CD4-positive, alpha-beta T cell (primary cell): ENCODE results near the gene GAS7. TPM values are rescaled to one million over a fixed set of nuclear protein-coding genes. Genes with fewer than 3 reads are reported as not detected.

Source experiments
- ATAC-seq: fragments of 200-7000 bp; cut with Tn5 transposase; one replicate; pipeline ENCODE4 v1.10.0; 2022; ENCODE audit warnings: mild to moderate bottlenecking; ENCODE audit not compliant: poor library complexity
- CTCF ChIA-PET: fragments of 350-600 bp; sonication (Branson Sonifier 250); formaldehyde crosslinking; loops from one replicate; lab custom pipeline; 2021; ENCODE audit warnings: antibody characterized with exemption, inconsistent platforms; lab: Charles Lee
- POLR2A ChIA-PET: fragments of 350-600 bp; sonication (Branson Sonifier 250); formaldehyde crosslinking; loops from one replicate; lab custom pipeline; 2021; ENCODE audit warnings: antibody characterized with exemption, inconsistent platforms; lab: Charles Lee
- DNase-seq, 14 experiments: peaks; one replicate each; pipeline ENCODE4 v3.0.0-alpha.2; 2013 to 2020; ENCODE audit warnings: mixed read lengths in 2 of 14
- H3K27ac ChIP-seq, 2 donors: one replicate each; pipeline versions ENCODE4 v1.5.1 to v1.7.0; 2013; ENCODE audit warnings: low read length in 2 of 2, low read depth in 1 of 2, mild to moderate bottlenecking in 1 of 2
- H3K27me3 ChIP-seq, 2 experiments: 1 replicate in 1 of 2; 2 replicates in 1 of 2; pipeline versions ENCODE4 v1.6.1 to v1.7.0; 2013; ENCODE audit warnings: low read length in 2 of 2, control low read depth in 1 of 2, mild to moderate bottlenecking in 1 of 2, moderate library complexity in 1 of 2; ENCODE audit not compliant: insufficient read depth in 2 of 2, control insufficient read depth in 1 of 2
- H3K36me3 ChIP-seq: one replicate; pipeline ENCODE4 v1.6.1; 2013; ENCODE audit warnings: low read length, control low read depth; ENCODE audit not compliant: insufficient read depth
- H3K4me1 ChIP-seq: one replicate; pipeline ENCODE4 v1.6.1; 2013; ENCODE audit warnings: low read length, control low read depth; ENCODE audit not compliant: insufficient read depth
- H3K4me3 ChIP-seq: one replicate; pipeline ENCODE4 v1.5.1; 2013; ENCODE audit warnings: mild to moderate bottlenecking, low read length, moderate library complexity
- H3K9me3 ChIP-seq, 2 experiments: 1 replicate in 1 of 2; 2 replicates in 1 of 2; pipeline versions ENCODE4 v1.6.1 to v1.7.0; 2013; ENCODE audit warnings: low read length in 2 of 2, mild to moderate bottlenecking in 2 of 2, control low read depth in 1 of 2, moderate library complexity in 1 of 2; ENCODE audit not compliant: control insufficient read depth in 1 of 2, insufficient read depth in 1 of 2
- H3K27ac Mint-ChIP-seq: one replicate; pipeline ENCODE4 v1.8.0; 2020; ENCODE audit warnings: mixed read lengths
- H3K27me3 Mint-ChIP-seq: one replicate; pipeline ENCODE4 v1.8.0; 2021; ENCODE audit warnings: mixed read lengths
- H3K36me3 Mint-ChIP-seq: one replicate; pipeline ENCODE4 v1.8.0; 2021; ENCODE audit warnings: low read depth, mixed read lengths
- H3K4me1 Mint-ChIP-seq: one replicate; pipeline ENCODE4 v1.8.0; 2021; ENCODE audit warnings: low read depth, mixed read lengths
- H3K4me3 Mint-ChIP-seq: one replicate; pipeline ENCODE4 v1.8.0; 2020; ENCODE audit warnings: mild to moderate bottlenecking, mixed read lengths
- H3K9me3 Mint-ChIP-seq: one replicate; pipeline ENCODE4 v1.8.0; 2020; ENCODE audit warnings: mixed read lengths
- intact Hi-C, 2 experiments: fragments of 100-400 bp; cut with DNase I in 1 of 2; cut with micrococcal nuclease in 1 of 2; formaldehyde crosslinking; loops; one replicate each; pipeline versions ENCODE4 v1.15.1 to v1.9.0; 2023 to 2025; cut with DNase I, micrococcal nuclease
- total RNA-seq, 174 experiments: library from RNA in 2 of 174; stranded (reverse) in 2 of 174; gene quantifications; one replicate each; pipeline ENCODE4 v1.2.3 and lab custom pipeline; 2021 to 2026
- TF ChIP-seq, protein P1 (sequence below): fragments of 200-600 bp; IDR thresholded peaks from one replicate; pipeline ENCODE4 v1.8.0; 2022; ENCODE audit warnings: antibody characterized with exemption, mild to moderate bottlenecking

GAS7 gene
- total RNA-seq, 2 experiments from 2014 or later: 1.8 to 3.4 TPM

DNA sequence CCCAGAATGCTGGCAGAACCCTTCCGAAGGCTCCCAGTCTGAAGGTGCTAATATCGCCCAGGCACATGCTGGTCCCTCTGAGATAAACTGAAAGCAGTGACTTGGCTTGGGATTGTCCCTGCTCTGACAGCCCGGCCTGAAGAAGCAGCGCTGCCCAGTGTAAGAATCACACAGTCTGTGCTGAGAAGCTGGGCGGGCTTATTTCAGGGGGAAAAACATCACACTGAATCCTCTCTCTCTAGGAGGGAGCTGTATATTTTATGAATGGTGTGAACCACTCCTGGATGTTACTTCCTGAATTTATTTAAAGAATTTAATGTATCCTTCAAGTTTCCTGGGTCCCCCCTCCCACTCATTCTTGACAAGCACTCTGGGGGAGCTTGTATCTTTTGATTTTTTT, 36.3 kb downstream of the GAS7 start:
- no peak overlapping the region for H3K4me3 Mint-ChIP-seq
- no peaks in the 10 kb centered on the region for H3K27me3 Mint-ChIP-seq
- Histone ChIP-seq H3K27me3 (no peaks in the 10 kb centered on the region), H3K27ac (no peak overlapping the region), H3K36me3 (no peaks in the 10 kb centered on the region), H3K4me1 (no peaks in the 10 kb centered on the region), H3K4me3 (no peak overlapping the region), H3K9me3 (no peaks in the 10 kb centered on the region)
- no peaks in the 10 kb centered on the region for H3K9me3 Mint-ChIP-seq
- ChIA-PET POLR2A (no interaction called here), CTCF (no interaction called here)
- DNase-seq (peak in 2 of 14 experiments; percentile 19 to 32), ATAC-seq (no peak)
- intact Hi-C loops: no loop called here
- no peak overlapping the region for H3K27ac Mint-ChIP-seq
- TF ChIP-seq, protein P1, sequence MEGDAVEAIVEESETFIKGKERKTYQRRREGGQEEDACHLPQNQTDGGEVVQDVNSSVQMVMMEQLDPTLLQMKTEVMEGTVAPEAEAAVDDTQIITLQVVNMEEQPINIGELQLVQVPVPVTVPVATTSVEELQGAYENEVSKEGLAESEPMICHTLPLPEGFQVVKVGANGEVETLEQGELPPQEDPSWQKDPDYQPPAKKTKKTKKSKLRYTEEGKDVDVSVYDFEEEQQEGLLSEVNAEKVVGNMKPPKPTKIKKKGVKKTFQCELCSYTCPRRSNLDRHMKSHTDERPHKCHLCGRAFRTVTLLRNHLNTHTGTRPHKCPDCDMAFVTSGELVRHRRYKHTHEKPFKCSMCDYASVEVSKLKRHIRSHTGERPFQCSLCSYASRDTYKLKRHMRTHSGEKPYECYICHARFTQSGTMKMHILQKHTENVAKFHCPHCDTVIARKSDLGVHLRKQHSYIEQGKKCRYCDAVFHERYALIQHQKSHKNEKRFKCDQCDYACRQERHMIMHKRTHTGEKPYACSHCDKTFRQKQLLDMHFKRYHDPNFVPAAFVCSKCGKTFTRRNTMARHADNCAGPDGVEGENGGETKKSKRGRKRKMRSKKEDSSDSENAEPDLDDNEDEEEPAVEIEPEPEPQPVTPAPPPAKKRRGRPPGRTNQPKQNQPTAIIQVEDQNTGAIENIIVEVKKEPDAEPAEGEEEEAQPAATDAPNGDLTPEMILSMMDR: no peak
- H3K4me1 Mint-ChIP-seq: no peaks in the 10 kb centered on the region
- no peaks in the 10 kb centered on the region for H3K36me3 Mint-ChIP-seq

DNA sequence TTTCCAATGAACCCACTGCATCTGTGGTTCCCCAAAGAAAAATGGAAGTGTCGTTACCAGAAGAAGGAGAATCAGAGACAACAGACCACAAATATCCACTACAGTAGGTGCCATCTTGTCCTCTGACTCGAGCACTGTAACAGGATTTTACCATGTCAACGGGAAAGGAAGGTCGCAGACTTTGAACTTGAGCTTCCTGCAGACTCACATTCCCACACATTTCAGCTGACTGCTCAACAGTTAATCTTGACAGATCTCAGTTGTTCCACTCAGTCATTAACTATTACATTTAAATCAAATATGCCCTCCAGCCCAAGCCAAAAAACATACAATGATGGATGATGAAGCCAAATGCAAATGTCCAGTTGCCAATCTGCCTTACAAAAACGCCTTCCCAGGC, 37.0 kb downstream of the GAS7 start:
- Mint-ChIP-seq H3K36me3 (no peaks in the 10 kb centered on the region), H3K4me3 (no peak overlapping the region), H3K27me3 (no peaks in the 10 kb centered on the region), H3K9me3 (no peaks in the 10 kb centered on the region), H3K4me1 (no peaks in the 10 kb centered on the region), H3K27ac (no peak overlapping the region)
- ATAC-seq: no peak
- H3K36me3 ChIP-seq: no peaks in the 10 kb centered on the region
- H3K27me3 ChIP-seq: no peaks in the 10 kb centered on the region
- H3K27ac ChIP-seq: no peak overlapping the region
- DNase-seq: no peak
- no peaks in the 10 kb centered on the region for H3K4me1 ChIP-seq
- TF ChIP-seq, protein P1: no peak
- intact Hi-C loops: no loop called here
- H3K4me3 ChIP-seq: no peak overlapping the region
- POLR2A ChIA-PET: no interaction called here
- CTCF ChIA-PET: no interaction called here
- H3K9me3 ChIP-seq: no peaks in the 10 kb centered on the region

DNA sequence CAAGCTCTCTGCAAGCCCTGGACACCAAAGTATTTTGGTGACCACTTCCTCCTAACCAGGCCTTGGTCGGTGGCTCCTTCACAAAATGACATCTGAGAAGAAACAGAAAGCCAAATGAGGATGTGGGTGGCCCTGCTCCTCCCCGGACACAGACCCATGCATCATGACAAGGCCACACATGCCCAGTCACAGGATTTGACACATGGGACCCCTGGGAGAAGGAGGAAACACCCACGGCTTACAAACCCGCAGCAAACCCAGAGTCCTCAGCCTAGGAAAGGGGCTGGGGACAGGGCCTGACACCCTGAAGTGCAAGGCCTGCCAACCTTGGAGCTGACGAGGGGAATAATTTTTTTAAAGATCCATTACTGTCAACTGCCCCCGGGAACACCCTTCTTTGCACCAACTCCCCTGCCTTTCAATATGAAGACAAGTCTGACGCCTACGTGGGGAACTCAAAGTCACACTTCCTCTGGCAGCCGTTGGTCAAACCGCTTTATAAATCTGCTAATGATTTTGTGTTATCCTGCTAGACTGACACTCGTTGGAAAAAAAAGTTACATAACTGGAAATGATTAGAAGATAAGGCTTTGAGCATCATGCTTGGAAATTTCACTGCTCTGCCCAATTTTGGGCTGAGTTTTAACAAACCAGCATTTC, 41.3 kb downstream of the GAS7 start:
- POLR2A ChIA-PET: no interaction called here
- no peak overlapping the region for H3K4me3 Mint-ChIP-seq
- no peaks in the 10 kb centered on the region for H3K9me3 ChIP-seq
- no peaks in the 10 kb centered on the region for H3K4me1 ChIP-seq
- no peaks in the 10 kb centered on the region for H3K27me3 Mint-ChIP-seq
- H3K4me1 Mint-ChIP-seq: no peaks in the 10 kb centered on the region
- H3K36me3 ChIP-seq: no peaks in the 10 kb centered on the region
- no peak overlapping the region for H3K27ac Mint-ChIP-seq
- H3K27ac ChIP-seq: peak overlapping the region in 1 of 2 donors; percentile 30
- no peaks in the 10 kb centered on the region for H3K9me3 Mint-ChIP-seq
- intact Hi-C loops: no loop called here
- H3K36me3 Mint-ChIP-seq: no peaks in the 10 kb centered on the region
- no peak overlapping the region for H3K4me3 ChIP-seq
- no peak for ATAC-seq
- TF ChIP-seq, protein P1: no peak
- no peaks in the 10 kb centered on the region for H3K27me3 ChIP-seq
- DNase-seq: peak in 3 of 14 experiments; percentile 54 to 72 (median 66)
- CTCF ChIA-PET: no interaction called here
